GM06990 (cell line): ENCODE data around the gene LNP1.
"Not testable (repeated sequence)": the region's sequence is repeated elsewhere in the genome, so short reads cannot be mapped to it uniquely, and the experiment has no call there.

Source experiments
- DNase-seq: peaks from one replicate; pipeline ENCODE4 v3.0.0-alpha.2; 2011; ENCODE audit not compliant: insufficient read length; ENCODE audit errors: extremely low read depth
- H3K27me3 ChIP-seq: replicated peaks from 2 replicates; pipeline ENCODE4 v1.6.0; 2011; ENCODE audit warnings: low read length; ENCODE audit not compliant: control insufficient read depth, insufficient read depth
- H3K36me3 ChIP-seq: 2 replicates; pipeline ENCODE4 v1.5.1; 2011; ENCODE audit warnings: low read length; ENCODE audit not compliant: control insufficient read depth, insufficient read depth
- H3K4me3 ChIP-seq: replicated peaks from 2 replicates; pipeline ENCODE4 v1.5.1; 2011; ENCODE audit warnings: low read depth, mild to moderate bottlenecking, control low read depth, low read length
- TF ChIP-seq, protein P1 (sequence below): IDR thresholded peaks from 2 replicates; pipeline ENCODE4 v1.5.1; 2011; ENCODE audit warnings: low read length, control low read depth, mild to moderate bottlenecking, inconsistent platforms; ENCODE audit not compliant: insufficient read depth, poor library complexity, severe bottlenecking

The LNP1 gene

GRCh38 chr3:100470951-100471350 is 69.6 kb downstream of the LNP1 start:
- no peaks in the 10 kb centered on the region for H3K36me3 ChIP-seq
- TF ChIP-seq, protein P1, sequence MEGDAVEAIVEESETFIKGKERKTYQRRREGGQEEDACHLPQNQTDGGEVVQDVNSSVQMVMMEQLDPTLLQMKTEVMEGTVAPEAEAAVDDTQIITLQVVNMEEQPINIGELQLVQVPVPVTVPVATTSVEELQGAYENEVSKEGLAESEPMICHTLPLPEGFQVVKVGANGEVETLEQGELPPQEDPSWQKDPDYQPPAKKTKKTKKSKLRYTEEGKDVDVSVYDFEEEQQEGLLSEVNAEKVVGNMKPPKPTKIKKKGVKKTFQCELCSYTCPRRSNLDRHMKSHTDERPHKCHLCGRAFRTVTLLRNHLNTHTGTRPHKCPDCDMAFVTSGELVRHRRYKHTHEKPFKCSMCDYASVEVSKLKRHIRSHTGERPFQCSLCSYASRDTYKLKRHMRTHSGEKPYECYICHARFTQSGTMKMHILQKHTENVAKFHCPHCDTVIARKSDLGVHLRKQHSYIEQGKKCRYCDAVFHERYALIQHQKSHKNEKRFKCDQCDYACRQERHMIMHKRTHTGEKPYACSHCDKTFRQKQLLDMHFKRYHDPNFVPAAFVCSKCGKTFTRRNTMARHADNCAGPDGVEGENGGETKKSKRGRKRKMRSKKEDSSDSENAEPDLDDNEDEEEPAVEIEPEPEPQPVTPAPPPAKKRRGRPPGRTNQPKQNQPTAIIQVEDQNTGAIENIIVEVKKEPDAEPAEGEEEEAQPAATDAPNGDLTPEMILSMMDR: no peak
- H3K27me3 ChIP-seq: no peaks in the 10 kb centered on the region
- no peak for DNase-seq
- no peak overlapping the region for H3K4me3 ChIP-seq

GRCh38 chr3:100471444-100471843 is 70.1 kb downstream of the LNP1 start:
- Histone ChIP-seq H3K4me3 (no peak overlapping the region), H3K36me3 (no peaks in the 10 kb centered on the region)
- TF ChIP-seq, protein P1: no peak

DNA sequence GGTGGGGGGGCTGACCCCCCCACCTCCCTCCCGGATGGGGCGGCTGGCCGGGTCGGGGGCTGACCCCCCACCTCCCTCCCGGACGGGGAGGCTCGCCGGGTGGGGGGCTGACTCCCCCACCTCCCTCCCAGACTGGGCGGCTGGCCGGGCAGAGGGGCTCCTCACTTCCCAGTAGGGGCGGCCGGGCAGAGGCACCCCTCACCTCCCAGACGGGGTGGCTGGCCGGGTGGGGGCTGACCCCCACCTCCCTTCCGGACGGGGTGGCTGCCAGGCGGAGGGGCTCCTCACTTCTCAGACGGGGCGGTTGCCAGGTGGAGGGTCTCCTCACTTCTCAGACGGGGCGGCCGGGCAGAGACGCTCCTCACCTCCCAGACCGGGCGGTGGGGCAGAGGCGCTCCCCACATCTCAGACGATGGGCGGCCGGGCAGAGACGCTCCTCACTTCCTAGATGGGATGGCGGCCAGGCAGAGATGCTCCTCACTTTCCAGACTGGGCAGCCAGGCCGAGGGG is 76.6 kb downstream of the LNP1 start:
- H3K4me3 ChIP-seq, H3K36me3 ChIP-seq, DNase-seq, H3K27me3 ChIP-seq: not testable (repeated sequence)

More at GRCh38 chr3:100471444-100471843, 70.1 kb downstream of the LNP1 start:
- H3K27me3 ChIP-seq: no peaks in the 10 kb centered on the region
- DNase-seq: no peak

DNA sequence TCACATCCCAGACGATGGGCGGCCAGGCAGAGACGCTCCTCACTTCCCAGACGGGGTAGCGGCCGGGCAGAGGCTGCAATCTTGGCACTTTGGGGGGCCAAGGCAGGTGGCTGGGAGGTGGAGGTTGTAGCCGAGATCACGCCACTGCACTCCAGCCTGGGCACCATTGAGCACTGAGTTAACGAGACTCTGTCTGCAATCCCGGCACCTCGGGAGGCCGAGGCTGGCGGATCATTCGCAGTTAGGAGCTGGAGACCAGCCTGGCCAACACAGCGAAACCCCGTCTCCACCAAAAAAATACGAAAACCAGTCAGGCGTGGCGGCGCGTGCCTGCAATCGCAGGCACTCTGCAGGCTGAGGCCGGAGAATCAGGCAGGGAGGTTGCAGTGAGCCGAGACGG is 77.2 kb downstream of the LNP1 start:
- H3K4me3 ChIP-seq, H3K27me3 ChIP-seq, DNase-seq, H3K36me3 ChIP-seq: not testable (repeated sequence)

- DNase-seq: no peak
- TF ChIP-seq, protein P1: no peak
- Histone ChIP-seq H3K27me3 (no peaks in the 10 kb centered on the region), H3K4me3 (no peak overlapping the region), H3K36me3 (no peaks in the 10 kb centered on the region)
Observed at GRCh38 chr3:100480081-100480480, 78.7 kb downstream of the LNP1 start.

- Histone ChIP-seq H3K36me3 (no peaks in the 10 kb centered on the region), H3K4me3 (no peak overlapping the region), H3K27me3 (no peaks in the 10 kb centered on the region)
- no peak for DNase-seq
- TF ChIP-seq, protein P1: no peak
Observed at GRCh38 chr3:100482176-100482575, 80.8 kb downstream of the LNP1 start.

DNA sequence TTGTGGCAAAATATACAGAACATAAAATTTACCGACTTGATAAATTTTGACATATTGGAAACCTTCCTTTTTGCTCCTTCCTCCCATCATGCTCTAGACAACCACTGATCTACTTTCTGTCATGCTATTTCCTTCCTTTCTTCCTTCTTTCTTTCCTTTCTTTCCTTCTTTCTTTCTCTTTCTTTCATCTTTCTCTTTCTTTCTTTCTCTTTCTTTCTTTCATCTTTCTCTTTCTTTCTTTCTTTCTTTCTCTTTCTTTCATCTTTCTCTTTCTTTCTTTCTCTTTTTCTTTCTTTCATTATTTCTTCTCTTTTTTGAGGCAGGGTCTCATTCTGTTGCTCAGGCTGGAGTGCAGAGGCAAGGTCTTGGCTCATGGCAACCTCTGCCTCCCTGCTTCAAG is 82.2 kb downstream of the LNP1 start:
- H3K36me3 ChIP-seq: no peaks in the 10 kb centered on the region
- no peaks in the 10 kb centered on the region for H3K27me3 ChIP-seq
- H3K4me3 ChIP-seq: no peak overlapping the region
- TF ChIP-seq, protein P1: no peak
- DNase-seq: no peak
